GM21723 (cell line): ENCODE data around the gene MYO15B.

Experiments used
- ATAC-seq: cut with Tn5 transposase; IDR thresholded peaks from one replicate; pipeline ENCODE4 v1.9.1; 2021; ENCODE audit warnings: mild to moderate bottlenecking, moderate library complexity; ENCODE audit not compliant: unreplicated experiment

The MYO15B gene

DNA sequence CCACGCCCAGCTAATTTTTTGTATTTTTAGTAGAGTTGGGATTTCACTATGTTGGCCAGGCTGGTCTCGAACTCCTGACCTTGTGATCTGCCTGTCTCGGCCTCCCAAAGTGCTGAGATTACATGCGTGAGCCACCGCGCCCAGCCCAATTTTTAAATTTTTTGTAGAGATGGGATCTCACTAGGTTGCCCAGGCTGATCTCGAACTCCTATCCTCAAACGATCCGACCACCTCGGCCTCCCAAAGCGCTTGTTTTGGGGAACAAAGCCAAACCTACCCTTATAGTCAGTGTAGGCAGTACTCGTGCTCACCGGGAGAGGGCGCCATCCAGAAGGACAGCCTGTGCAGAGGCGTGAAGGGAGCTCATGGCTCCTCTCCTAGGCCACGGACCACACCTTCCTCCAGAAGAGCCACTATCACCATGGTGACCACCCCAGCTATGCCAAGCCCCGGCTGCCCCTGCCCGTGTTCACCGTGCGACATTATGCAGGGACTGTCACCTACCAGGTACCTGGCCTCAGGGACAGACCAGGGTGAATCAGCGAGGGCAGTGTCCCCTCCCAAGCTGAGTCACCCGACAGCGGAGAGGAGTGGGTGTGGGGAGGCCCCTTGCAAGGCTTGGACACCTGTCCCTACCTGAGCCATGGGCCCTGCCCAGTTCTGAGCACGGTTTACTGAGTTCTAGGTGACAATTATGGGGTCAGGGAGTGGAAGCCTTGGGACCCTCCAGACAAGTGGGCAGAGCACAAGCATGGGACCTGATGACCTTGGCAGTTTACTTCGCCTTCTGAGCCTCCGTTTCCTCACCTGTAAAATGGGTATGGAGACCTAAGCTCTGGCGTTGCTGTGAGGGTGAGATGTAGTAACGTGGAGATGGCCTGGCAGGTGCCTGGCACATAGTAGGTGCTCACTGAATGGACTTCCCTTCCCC is 13.7 kb downstream of the MYO15B start:
- ATAC-seq: no peak

- ATAC-seq: no peak
Observed at GRCh38 chr17:75602644-75603043, 15.0 kb downstream of the MYO15B start.

DNA sequence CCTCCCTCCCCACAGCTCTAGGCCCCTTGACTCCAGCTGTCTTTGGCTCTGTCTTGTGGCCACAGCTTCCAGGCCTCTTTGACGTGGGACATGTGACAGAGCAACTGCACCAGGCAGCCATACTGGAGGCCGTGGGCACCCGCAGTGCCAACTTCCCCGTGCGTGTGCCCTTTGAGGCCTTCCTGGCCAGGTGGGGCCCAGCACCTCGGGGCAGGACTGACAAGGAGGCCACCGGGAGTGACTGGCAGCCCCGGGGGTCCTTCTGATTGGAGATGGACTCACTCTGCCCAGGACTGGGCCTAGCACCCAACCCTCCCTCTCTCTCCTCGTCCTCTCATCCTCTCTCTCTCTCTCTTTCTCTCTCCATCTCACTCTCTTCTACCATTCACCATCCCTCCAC is 15.5 kb downstream of the MYO15B start:
- ATAC-seq: no peak

DNA sequence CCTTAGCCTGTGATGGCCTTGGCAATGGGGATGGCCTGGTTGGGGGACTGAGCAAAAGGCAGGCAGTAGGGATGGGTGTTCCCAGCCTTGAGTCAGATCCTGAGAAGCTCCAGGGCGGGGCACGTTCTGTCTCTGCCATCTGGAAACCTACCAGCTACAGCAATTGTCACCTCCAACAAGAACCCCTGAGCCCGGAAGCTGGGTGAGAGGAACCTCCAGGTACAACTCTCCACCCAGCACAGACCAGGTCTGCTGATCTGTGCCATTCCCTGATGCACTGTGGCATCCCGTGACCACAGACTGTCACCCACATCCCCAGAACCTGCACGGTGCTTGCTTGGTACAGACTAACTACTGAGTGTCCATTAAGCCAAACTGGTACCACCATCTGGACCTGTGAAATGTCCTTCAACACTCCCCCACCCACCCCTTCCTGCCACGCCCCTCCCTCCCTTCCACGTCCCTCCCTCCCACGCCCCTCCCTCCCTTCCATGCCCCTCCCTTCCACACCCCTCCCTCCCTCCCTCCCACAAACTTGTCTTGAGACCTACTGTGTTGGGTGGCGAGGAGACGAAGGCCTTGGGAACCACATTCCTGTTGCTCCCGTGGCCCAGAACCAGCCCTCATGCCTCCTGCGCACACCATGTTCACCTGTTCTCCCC is 16.6 kb downstream of the MYO15B start:
- no peak for ATAC-seq

DNA sequence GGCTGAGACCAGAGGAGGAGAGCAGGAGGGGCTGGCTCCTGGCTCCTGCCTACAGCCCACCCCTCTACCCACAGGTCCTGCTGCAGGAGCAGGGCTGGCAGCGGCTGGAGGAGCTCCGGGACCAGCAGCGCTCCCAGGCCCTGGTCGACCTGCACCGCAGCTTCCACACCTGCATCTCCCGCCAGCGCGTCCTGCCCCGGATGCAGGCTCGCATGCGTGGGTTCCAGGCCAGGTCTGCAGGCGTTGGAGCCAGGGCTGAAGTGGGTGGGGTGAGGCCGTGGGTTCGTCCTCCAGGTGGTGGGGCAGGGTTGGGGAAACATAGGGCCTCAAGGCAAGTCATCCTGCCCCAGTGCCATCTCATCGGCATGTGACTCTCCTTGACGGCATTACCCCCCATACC is 18.2 kb downstream of the MYO15B start:
- no peak for ATAC-seq

- ATAC-seq: no peak
Observed at GRCh38 chr17:75607086-75607485, 19.5 kb downstream of the MYO15B start.

- ATAC-seq: no peak
Observed at GRCh38 chr17:75610103-75610984, 22.7 kb downstream of the MYO15B start.

DNA sequence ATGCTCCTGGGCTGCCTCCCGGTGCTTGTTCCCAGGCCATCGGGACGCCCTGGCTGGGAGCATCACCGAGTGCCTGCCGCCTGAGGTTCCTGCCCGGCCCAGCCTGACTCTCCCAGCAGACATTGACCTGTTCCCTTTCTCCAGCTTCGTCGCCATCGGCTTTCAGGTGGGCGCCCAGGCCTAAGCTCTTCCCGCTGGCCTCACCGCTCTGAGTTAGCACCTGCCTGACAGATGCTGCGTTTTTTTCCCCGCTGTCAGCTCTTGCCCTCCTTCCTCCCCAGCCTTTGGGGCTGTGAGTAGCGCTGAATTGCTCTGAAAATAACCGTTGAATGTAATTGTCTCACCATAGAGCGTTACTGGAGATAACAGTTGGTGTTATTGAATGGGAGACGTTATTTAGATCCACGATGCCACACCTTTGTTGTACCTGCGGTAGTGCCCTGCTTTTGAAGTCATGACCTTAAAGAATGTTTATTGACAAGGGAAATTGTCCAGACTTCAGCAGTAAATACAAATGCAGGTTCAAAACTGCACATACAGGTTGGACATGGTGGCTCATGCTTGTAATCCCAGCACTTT is 24.3 kb downstream of the MYO15B start:
- no peak for ATAC-seq

DNA sequence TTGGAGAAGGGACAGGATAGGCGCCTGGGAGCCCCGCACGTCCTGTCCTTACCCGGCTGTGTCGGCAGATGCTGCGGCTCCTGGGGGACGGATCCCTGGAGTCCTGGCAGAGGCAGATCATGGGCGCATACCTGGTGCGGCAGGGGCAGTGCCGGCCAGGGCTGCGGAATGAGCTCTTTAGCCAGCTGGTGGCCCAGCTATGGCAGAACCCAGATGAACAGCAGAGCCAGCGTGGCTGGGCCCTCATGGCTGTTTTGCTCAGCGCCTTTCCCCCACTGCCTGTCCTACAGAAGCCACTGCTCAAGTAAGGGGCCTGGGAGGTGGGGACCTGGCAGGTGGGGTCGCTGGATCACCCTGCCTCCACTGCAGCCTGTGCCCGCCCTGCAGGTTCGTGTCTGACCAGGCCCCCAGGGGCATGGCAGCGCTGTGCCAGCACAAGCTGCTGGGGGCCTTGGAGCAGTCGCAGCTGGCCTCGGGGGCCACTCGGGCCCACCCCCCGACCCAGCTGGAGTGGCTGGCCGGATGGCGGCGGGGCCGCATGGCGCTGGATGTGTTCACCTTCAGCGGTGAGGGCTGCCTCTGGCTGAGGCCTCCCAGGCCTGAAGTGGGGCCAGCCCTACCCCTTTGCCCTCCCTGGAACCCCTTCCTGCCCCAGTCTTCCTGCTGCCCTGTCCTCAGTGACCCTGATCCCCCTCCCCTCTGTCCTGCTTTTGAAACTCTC is 25.5 kb downstream of the MYO15B start:
- ATAC-seq: no peak

DNA sequence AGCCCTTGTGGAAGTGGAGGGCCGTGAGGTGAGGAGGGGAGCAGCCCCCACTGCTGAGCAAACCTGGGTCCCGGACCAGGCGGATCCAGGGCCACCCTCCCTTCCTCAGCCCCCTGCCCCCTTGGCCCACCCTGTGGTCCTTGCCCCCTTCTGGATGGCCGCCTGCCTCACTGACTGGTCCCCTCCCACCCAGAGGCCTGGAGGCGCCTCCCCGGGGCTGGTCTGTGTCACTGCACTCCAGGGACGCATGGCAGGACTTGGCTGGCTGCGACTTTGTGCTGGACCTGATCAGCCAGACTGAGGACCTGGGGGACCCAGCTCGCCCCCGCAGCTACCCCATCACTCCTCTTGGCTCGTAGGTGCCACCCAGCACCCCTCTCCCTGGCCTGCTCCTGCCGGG is 26.4 kb downstream of the MYO15B start:
- no peak for ATAC-seq

DNA sequence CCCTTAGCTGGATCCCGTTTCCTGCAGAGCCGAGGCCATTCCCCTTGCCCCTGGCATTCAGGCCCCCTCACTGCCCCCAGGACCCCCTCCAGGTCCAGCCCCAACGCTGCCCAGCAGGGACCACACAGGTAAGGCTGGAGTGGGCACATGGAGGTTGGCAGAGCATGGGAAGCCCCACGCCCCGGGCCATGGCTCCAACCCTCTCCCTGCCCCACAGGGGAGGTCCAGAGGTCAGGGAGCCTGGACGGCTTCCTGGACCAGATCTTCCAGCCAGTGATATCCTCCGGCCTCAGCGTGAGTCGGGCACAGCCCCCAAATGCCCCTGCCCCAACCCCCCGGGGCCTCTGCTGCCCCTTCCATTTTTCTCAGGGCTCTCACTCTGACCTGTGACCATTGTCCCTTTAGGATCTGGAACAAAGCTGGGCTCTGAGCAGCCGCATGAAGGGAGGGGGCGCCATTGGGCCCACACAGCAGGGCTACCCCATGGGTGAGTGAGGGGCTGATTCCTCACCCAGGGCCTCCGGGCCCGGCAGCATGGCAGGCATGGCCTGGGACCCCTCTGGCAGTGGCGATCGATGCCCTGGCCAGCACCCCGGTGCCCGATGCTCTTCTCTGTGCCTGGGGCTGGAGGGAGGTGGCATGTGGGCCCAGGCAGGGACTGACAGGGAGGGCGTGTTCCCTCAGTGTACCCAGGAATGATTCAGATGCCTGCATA is 27.1 kb downstream of the MYO15B start:
- no peak for ATAC-seq

DNA sequence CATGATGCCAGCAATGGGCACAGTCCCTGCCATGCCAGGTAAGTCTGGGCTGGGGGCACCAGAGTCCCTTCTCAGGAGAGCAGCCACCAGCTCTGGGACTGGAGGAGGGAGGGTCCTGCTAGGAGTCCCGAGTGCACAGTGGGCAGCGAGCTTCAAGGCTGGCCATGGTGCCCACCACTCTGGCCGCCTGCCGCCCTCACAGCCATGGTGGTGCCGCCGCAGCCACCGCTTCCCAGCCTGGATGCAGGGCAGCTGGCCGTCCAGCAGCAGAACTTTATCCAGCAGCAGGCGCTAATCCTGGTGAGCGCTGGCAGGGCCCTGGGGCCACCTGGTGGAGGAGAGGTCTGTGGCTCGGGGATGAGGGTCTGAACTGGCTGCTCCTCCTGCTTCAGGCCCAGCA is 27.7 kb downstream of the MYO15B start:
- ATAC-seq: no peak

DNA sequence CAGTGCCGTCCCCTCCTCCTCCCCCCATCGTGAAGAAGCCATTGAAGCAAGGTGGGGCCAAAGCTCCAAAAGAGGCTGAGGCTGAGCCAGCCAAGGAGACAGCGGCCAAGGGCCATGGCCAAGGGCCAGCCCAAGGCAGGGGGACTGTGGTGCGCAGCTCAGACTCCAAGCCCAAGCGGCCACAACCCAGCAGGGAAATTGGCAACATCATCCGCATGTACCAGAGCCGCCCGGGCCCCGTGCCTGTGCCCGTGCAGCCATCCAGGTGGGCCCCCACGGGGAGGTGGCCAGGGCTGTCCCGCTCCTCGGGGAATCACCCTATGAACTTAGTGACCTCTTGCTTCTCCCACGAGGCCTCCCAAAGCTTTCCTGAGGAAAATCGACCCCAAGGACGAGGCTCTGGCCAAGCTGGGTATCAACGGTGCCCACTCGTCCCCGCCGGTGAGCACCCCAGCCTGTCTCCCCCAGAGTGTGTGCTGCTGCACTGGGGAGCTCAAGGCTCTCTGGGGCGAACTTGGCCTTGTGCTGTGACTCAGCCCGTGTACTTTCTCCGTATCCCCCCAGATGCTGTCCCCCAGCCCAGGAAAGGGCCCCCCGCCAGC is 29.0 kb downstream of the MYO15B start:
- no peak for ATAC-seq

GRCh38 chr17:75617218-75617617 is 29.6 kb downstream of the MYO15B start:
- ATAC-seq: no peak

- ATAC-seq: no peak
Observed at GRCh38 chr17:75617675-75618074, 30.1 kb downstream of the MYO15B start.

DNA sequence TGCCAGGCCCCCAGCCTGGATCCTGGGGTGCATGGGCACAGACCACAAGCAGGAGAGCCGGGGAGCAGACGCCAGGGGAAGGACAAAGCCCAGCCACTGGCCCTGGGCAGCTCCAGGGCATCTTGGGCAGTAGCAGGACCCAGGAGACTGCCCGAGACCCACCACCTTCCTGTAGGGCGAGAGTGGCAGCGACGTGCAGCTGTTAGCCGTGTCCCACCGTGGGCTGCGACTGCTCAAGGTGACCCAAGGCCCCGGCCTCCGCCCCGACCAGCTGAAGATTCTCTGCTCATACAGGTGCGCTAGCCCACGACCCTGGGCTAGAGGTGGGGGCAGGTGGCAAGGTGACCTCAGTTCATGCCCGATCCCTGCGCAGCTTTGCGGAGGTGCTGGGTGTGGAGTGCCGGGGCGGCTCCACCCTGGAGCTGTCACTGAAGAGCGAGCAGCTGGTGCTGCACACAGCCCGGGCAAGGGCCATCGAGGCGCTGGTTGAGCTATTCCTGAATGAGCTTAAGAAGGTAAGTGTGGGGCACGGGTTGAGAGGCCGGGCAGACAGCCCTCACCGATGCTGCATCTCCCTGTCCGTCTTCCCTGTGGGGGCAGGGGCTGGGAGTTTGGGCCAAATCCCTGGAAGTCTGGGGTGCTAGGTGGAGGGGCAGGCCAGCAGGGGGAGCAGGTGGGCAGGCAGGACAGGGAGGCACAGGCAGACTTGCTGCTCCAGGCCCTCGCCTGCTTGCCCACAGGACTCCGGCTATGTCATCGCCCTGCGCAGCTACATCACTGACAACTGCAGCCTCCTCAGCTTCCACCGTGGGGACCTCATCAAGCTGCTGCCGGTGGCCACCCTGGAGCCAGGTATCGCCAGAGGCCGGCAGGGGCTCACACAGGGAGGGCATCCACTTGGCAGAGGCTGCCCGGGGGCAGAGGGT is 32.2 kb downstream of the MYO15B start:
- no peak for ATAC-seq

DNA sequence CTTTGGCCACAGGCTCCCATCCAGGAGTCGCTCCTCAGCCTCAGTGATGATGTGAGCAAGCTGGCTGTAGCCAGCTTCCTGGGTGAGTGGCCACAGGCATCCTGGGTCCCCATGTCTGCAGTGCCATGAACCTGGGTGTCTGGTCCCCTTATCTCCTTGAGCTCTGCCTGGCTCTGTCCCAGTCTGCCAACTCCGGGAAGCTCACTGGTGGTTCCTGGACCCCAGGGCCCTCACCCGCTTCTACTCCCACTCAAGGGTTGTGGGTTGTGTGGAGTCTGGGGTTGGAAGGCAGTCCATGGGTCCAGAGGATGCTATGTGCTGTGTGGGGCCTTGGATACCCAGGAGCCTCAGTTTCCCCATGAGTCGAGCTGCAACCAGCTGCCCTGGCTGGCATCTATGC is 33.9 kb downstream of the MYO15B start:
- no peak for ATAC-seq

GRCh38 chr17:75622076-75622475 is 34.5 kb downstream of the MYO15B start:
- no peak for ATAC-seq
